GM12891 (cell line): Measurements from ENCODE around the gene MAGEA8. TPM values are rescaled to one million over a fixed set of nuclear protein-coding genes. Genes with fewer than 3 reads are reported as not detected.
"Not testable (repeated sequence)": the region's sequence is repeated elsewhere in the genome, so short reads cannot be mapped to it uniquely, and the experiment has no call there.

Experiments used
- DNase-seq: peaks from one replicate; pipeline ENCODE4 v3.0.0; 2011; ENCODE audit warnings: low spot score; ENCODE audit not compliant: insufficient read length
- FAIRE-seq: peaks from 2 replicates; lab custom pipeline; 2011; peaks lifted over from hg19 to GRCh38; lab: Jason Lieb, UNC
- PAX5 ChIP-seq: IDR thresholded peaks from 2 replicates; pipeline ENCODE4 v1.6.1; 2011; ENCODE audit warnings: low read length, moderate library complexity, mild to moderate bottlenecking; ENCODE audit not compliant: insufficient read depth, severe bottlenecking
- POLR2A ChIP-seq: IDR thresholded peaks from 2 replicates; pipeline ENCODE4 v1.6.1; 2011; ENCODE audit warnings: low read depth, low read length, control low read depth
- POLR2AphosphoS5 ChIP-seq: IDR thresholded peaks from 2 replicates; pipeline ENCODE4 v1.6.1; 2011; ENCODE audit warnings: low read depth, low read length, control low read depth
- POU2F2 ChIP-seq: IDR thresholded peaks from 2 replicates; pipeline ENCODE4 v1.6.1; 2011; ENCODE audit warnings: low read depth, mild to moderate bottlenecking, control low read depth, low read length, moderate library complexity
- SPI1 ChIP-seq: IDR thresholded peaks from 2 replicates; pipeline ENCODE4 v1.6.1; 2011; ENCODE audit warnings: low read depth, low read length, control low read depth
- TAF1 ChIP-seq: IDR thresholded peaks from 2 replicates; pipeline ENCODE4 v1.6.1; 2011; ENCODE audit warnings: low read depth, low read length, control low read depth
- polyA plus RNA-seq: library from polyadenylated mRNA; unstranded; fragments of >200 nt; gene quantifications from one replicate; pipeline ENCODE4 v1.2.1, GENCODE V29; 2012; ENCODE audit warnings: low read depth, missing spikeins, inconsistent platforms; ENCODE audit not compliant: missing spikeins

MAGEA8 gene
- polyA plus RNA-seq = not detected

- FAIRE-seq (no peak), DNase-seq (no peak)
- TF ChIP-seq POLR2A (no peak), POU2F2 (no peak), TAF1 (no peak), PAX5 (no peak), POLR2AphosphoS5 (no peak), SPI1 (no peak)
Observed at GRCh38 chrX:149881081-149881711, at the start of gene MAGEA8. MAGEA8 (plus strand) TSS chrX:149881183; CDS start chrX:149884273, 3,090 bp downstream.

- no peak for DNase-seq
- TF ChIP-seq SPI1 (no peak), POU2F2 (no peak), TAF1 (no peak), POLR2AphosphoS5 (no peak), PAX5 (no peak), POLR2A (no peak)
- no peak for FAIRE-seq
Observed at GRCh38 chrX:149831473-149831872, 49.5 kb upstream of the MAGEA8 start.

GRCh38 chrX:149836728-149837127, 44.3 kb upstream of the MAGEA8 start:
- FAIRE-seq = peak; percentile 35

GRCh38 chrX:149837167-149837566, 43.8 kb upstream of the MAGEA8 start:
- DNase-seq (no peak), FAIRE-seq (no peak)
- TF ChIP-seq SPI1 (no peak), POLR2A (no peak), PAX5 (no peak), POLR2AphosphoS5 (no peak), TAF1 (no peak), POU2F2 (no peak)

More at GRCh38 chrX:149836728-149837127, 44.3 kb upstream of the MAGEA8 start:
- DNase-seq = not testable (repeated sequence)

- no peak for DNase-seq
- peak; percentile 99 for FAIRE-seq
- no peak for TF ChIP-seq POLR2AphosphoS5
- no peak for TF ChIP-seq POU2F2
- TF ChIP-seq TAF1 = no peak
- no peak for TF ChIP-seq PAX5
- TF ChIP-seq SPI1 = no peak
- TF ChIP-seq POLR2A = no peak
Observed at GRCh38 chrX:149837639-149838038, 43.3 kb upstream of the MAGEA8 start.

GRCh38 chrX:149841929-149842328, 39.1 kb upstream of the MAGEA8 start:
- TF ChIP-seq POLR2AphosphoS5 (no peak), POU2F2 (no peak)
- no peak for FAIRE-seq

GRCh38 chrX:149845385-149845784, 35.6 kb upstream of the MAGEA8 start:
- FAIRE-seq = no peak
- no peak for DNase-seq
- TF ChIP-seq POLR2A (no peak), SPI1 (peak; percentile 65)

More at GRCh38 chrX:149841929-149842328, 39.1 kb upstream of the MAGEA8 start:
- DNase-seq = no peak

GRCh38 chrX:149846789-149847188, 34.2 kb upstream of the MAGEA8 start:
- TF ChIP-seq SPI1 (no peak), PAX5 (no peak), POLR2AphosphoS5 (no peak), TAF1 (no peak)
- FAIRE-seq (no peak), DNase-seq (no peak)

- TF ChIP-seq POLR2A (no peak), POU2F2 (no peak), TAF1 (no peak), POLR2AphosphoS5 (no peak)
- DNase-seq (no peak), FAIRE-seq (no peak)
Observed at GRCh38 chrX:149848855-149849254, 32.1 kb upstream of the MAGEA8 start.

- no peak for FAIRE-seq
- DNase-seq = no peak
- TF ChIP-seq SPI1 = no peak
- TF ChIP-seq POU2F2 = no peak
- TF ChIP-seq POLR2A = no peak
- no peak for TF ChIP-seq POLR2AphosphoS5
- no peak for TF ChIP-seq PAX5
- no peak for TF ChIP-seq TAF1
Observed at GRCh38 chrX:149849787-149850186, 31.2 kb upstream of the MAGEA8 start.

- DNase-seq = no peak
Observed at GRCh38 chrX:149851864-149852263, 29.1 kb upstream of the MAGEA8 start.

More at GRCh38 chrX:149851864-149852263, 29.1 kb upstream of the MAGEA8 start:
- FAIRE-seq = no peak
- TF ChIP-seq TAF1 (no peak), SPI1 (no peak), POLR2AphosphoS5 (no peak), POLR2A (no peak), POU2F2 (no peak), PAX5 (no peak)
